ENCODE results near the gene BCAR1.
"Not testable (repeated sequence)": the region's sequence is repeated elsewhere in the genome, so short reads cannot be mapped to it uniquely, and the experiment has no call there.

The BCAR1 gene

GRCh38 chr16:75272097-75272551 lies 20.7 kb upstream of the BCAR1 start:
- no peak for TF ChIP-seq CTCF (IDR thresholded peaks at IDR 0.05; ENCODE audit: low read depth, low read length)
- in situ Hi-C loops (cut with HindIII; ENCODE audit: low sequenced_read_pairs) = no loop called here
- DNase-seq (ENCODE audit: low read depth, low spot score) = no peak
- H3K4me3 ChIP-seq (ENCODE audit: low read depth, low read length) = no peak overlapping the region

- in situ Hi-C loops (cut with HindIII; ENCODE audit: low sequenced_read_pairs) = no loop called here
- TF ChIP-seq CTCF (IDR thresholded peaks at IDR 0.05; ENCODE audit: low read depth, low read length) = no peak
- DNase-seq (ENCODE audit: low read depth, low spot score) = no peak
- no peak overlapping the region for H3K4me3 ChIP-seq (ENCODE audit: low read depth, low read length)
Observed at GRCh38 chr16:75271441-75272096, 20.1 kb upstream of the BCAR1 start.

GRCh38 chr16:75269358-75269757 lies 17.9 kb upstream of the BCAR1 start:
- in situ Hi-C loops (cut with HindIII; ENCODE audit: low sequenced_read_pairs); DNase-seq (ENCODE audit: low read depth, low spot score): not testable (repeated sequence)

GRCh38 chr16:75267631-75268264 lies 16.3 kb upstream of the BCAR1 start:
- TF ChIP-seq CTCF (IDR thresholded peaks at IDR 0.05; ENCODE audit: low read depth, low read length) = no peak
- no peak overlapping the region for H3K4me3 ChIP-seq (ENCODE audit: low read depth, low read length)
- in situ Hi-C loops (cut with HindIII; ENCODE audit: low sequenced_read_pairs) = no loop called here
- peak; percentile 58 for DNase-seq (ENCODE audit: low read depth, low spot score)

More at GRCh38 chr16:75269358-75269757, 17.9 kb upstream of the BCAR1 start:
- H3K4me3 ChIP-seq (ENCODE audit: low read depth, low read length) = not testable (repeated sequence)

DNA sequence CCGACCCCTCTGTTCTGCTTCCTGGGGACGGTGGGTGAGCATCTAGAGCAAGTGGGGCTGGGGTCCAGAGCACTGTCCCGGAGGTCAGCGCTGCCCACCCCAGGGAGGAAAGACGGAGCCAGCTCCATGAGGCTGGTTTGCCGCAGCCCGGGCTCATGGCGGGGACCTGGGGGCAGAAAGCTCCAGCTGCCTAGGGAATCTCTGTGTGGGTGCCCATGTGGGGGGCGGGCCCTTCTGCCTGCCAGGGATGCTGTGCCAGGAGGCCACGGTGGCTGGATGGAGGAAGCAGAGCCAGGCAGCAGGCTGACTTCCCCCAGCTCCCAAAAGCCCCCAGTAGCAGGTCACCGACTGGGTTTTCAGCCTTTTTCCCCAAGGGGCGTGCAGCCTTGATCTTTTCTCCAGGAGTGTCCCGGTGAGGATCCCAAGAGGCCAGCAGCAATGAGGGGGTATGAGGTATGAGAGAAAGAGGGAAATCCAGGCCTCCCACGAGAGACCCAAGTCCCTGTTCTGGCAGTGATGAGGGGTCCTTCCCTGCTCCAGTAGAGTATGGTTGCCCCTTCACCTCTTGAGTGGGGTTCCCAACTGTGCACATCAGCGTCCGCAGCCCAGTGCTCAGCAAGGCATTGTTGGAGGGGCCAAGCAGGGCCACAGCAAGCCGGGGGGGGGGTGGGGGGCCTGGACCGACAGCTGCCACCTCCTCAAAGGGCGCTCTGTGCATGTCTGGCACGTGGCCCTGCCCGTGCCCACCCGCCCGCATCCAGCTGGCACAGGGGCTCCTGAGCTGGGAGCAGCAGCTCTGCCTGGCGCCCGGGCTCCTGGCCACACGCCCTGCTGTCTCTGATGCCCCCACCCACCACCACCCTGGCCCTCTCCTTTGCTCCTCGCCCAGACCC lies 15.6 kb upstream of the BCAR1 start:
- no peak for DNase-seq (ENCODE audit: low read depth, low spot score)
- TF ChIP-seq CTCF (IDR thresholded peaks at IDR 0.05; ENCODE audit: low read depth, low read length) = no peak
- H3K4me3 ChIP-seq (ENCODE audit: low read depth, low read length) = no peak overlapping the region
- in situ Hi-C loops (cut with HindIII; ENCODE audit: low sequenced_read_pairs) = no loop called here

DNA sequence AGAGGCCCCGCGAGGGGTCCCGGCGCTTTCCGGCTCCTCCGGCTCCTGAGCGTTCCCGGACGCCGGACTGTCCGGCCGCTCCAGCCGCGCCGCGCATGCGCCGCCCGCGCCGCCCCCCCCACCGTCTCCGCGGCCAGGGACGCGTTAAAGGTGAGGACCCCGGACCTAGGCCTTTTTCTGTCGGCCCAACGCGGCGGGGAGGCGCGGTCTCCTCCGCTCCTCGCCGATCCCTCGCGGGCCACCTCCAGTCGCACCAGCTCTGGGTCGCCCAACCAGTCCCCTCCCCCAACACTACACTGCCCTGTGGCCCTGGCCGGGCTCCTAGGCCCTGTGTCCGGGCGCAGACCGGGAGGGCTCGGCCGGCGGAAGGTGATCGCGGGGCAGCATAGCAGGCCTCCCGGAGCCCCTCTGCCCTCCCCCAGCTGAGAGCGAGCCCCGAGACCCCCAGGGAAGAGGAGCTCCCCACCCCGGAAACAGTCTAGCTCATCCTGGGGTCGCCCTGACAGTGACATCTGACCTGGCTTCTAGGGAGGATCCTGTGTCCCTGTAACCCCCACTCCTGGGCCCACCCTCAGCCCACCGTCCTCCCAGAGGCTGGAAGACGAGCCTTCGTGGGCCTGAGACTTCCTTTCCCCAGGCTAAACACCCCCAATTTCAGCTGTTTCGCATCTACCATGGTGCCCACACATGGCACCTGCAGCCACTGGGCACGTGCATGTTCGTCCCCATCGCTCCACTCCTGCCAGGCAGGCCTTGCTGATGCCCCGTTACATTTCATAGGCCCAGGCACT lies 14.7 kb upstream of the BCAR1 start:
- in situ Hi-C loops (cut with HindIII; ENCODE audit: low sequenced_read_pairs) = no loop called here
- TF ChIP-seq CTCF (IDR thresholded peaks at IDR 0.05; ENCODE audit: low read depth, low read length) = no peak
- DNase-seq (ENCODE audit: low read depth, low spot score) = peak; percentile 51
- peak overlapping the region; percentile 95 for H3K4me3 ChIP-seq (ENCODE audit: low read depth, low read length)

Data from astrocyte of the spinal cord (primary cell).